Panc1 (cell line): ENCODE data around the gene ITGB8. TPM values are rescaled to one million over a fixed set of nuclear protein-coding genes. Genes with fewer than 3 reads are reported as not detected.

Experiments
- ATAC-seq: fragments of 200-7000 bp; cut with Tn5 transposase; 2 replicates; pipeline ENCODE4 v1.9.1; 2020; ENCODE audit warnings: mild to moderate bottlenecking, moderate library complexity
- BruUV-seq: library from RNA; stranded (reverse); fragments of 400-500 nt; replicated peaks from 2 replicates; lab custom pipeline; 2021; lab: Mats Ljungman, UMichigan
- CTCF ChIA-PET: fragments of 300-600 bp; sonication (Branson Sonifier 250); formaldehyde crosslinking; loops from one replicate; lab custom pipeline; 2022; ENCODE audit warnings: antibody characterized with exemption; lab: Charles Lee
- POLR2A ChIA-PET: fragments of 300-600 bp; sonication (Branson Sonifier 250); formaldehyde crosslinking; loops from one replicate; lab custom pipeline; 2022; ENCODE audit warnings: antibody characterized with exemption; lab: Charles Lee
- DNase-seq: peaks from one replicate; pipeline ENCODE4 v3.0.0-alpha.2; 2010; ENCODE audit warnings: low read depth, low spot score
- H3K27ac ChIP-seq: 2 replicates; pipeline ENCODE4 v1.5.1; 2011; ENCODE audit warnings: mild to moderate bottlenecking, low read length, inconsistent platforms
- H3K27me3 ChIP-seq: fragments of 200-500 bp; sonication (Bioruptor generic); 2 replicates; pipeline ENCODE4 v1.6.0; 2014; ENCODE audit warnings: low read length, inconsistent platforms; ENCODE audit not compliant: control insufficient read depth, insufficient read depth
- H3K36me3 ChIP-seq: fragments of 200-500 bp; sonication (Bioruptor generic); 2 replicates; pipeline ENCODE4 v1.5.1; 2014; ENCODE audit warnings: inconsistent platforms, mild to moderate bottlenecking, low read length, moderate library complexity; ENCODE audit not compliant: control insufficient read depth, insufficient read depth
- H3K4me1 ChIP-seq: 2 replicates; pipeline ENCODE4 v1.5.1; 2011; ENCODE audit warnings: inconsistent platforms, mild to moderate bottlenecking, low read length, moderate library complexity; ENCODE audit not compliant: control insufficient read depth, insufficient read depth
- H3K4me3 ChIP-seq, 2 experiments: 2 replicates each; pipeline ENCODE4 v1.5.1; 2011 to 2012; ENCODE audit warnings: low read depth in 2 of 2, low read length in 2 of 2, mild to moderate bottlenecking in 2 of 2, inconsistent platforms in 1 of 2, moderate library complexity in 1 of 2
- H3K9me3 ChIP-seq: fragments of 200-500 bp; sonication (Bioruptor generic); 2 replicates; pipeline ENCODE4 v1.5.1; 2014; ENCODE audit warnings: low read depth, mild to moderate bottlenecking, inconsistent platforms, low read length, moderate library complexity; ENCODE audit not compliant: control insufficient read depth, insufficient read depth
- CTCF ChIP-seq: fragments of 450-650 bp; IDR thresholded peaks from 2 replicates; pipeline ENCODE4 v1.5.1; 2017; ENCODE audit warnings: mild to moderate bottlenecking
- POLR2AphosphoS5 ChIP-seq: IDR thresholded peaks from 2 replicates; pipeline ENCODE4 v1.6.1; 2012; ENCODE audit warnings: mild to moderate bottlenecking, low read depth, low read length, moderate library complexity
- REST ChIP-seq, 2 experiments: IDR thresholded peaks; 2 replicates each; pipeline ENCODE4 v1.6.1; 2011 to 2012; ENCODE audit warnings: low read depth in 2 of 2, control low read depth in 1 of 2, low read length in 1 of 2, mild to moderate bottlenecking in 1 of 2, moderate library complexity in 1 of 2; ENCODE audit not compliant: insufficient read depth in 1 of 2
- SIN3A ChIP-seq: IDR thresholded peaks from 2 replicates; pipeline ENCODE4 v1.6.1; 2012; ENCODE audit warnings: low read depth, mild to moderate bottlenecking, low read length, moderate library complexity, borderline replicate concordance; ENCODE audit not compliant: insufficient read depth
- TCF7L2 ChIP-seq: IDR thresholded peaks from 2 replicates; pipeline ENCODE4 v1.6.1; 2011; ENCODE audit warnings: mild to moderate bottlenecking, low read depth, low read length, inconsistent platforms
- in situ Hi-C: cut with HindIII; loops from 2 replicates; pipeline ENCODE4 v1.10.0; 2016; ENCODE audit warnings: low sequenced_read_pairs, low pct_unique_long_range_greater_than_20kb
- intact Hi-C: fragments of 100-400 bp; cut with micrococcal nuclease; formaldehyde crosslinking; loops from one replicate; pipeline ENCODE4 v1.10.0; 2022; ENCODE audit not compliant: unreplicated experiment
- total RNA-seq: library from RNA; stranded (reverse); gene quantifications from one replicate; pipeline ENCODE4 v1.2.1, GENCODE V29; 2021; ENCODE audit not compliant: unreplicated experiment

Gene ITGB8
- total RNA-seq, 1 experiment from 2014 or later: 4.9 TPM

GRCh38 chr7:20323595-20323994 lies 7.1 kb upstream of the ITGB8 start:
- intact Hi-C loops (no loop called here), in situ Hi-C loops (no loop called here)
- no peaks in the 10 kb centered on the region for H3K36me3 ChIP-seq
- BruUV-seq: no TSS peak
- TF ChIP-seq REST (IDR thresholded peaks at IDR 0.05; ENCODE audit: insufficient read depth in 1 of 2, low read depth in 2 of 2, low read length in 1 of 2) (no peak), CTCF (no peak), TCF7L2 (no peak)
- no peak for DNase-seq
- ChIA-PET CTCF (interaction anchor here (0.7 kb wide), 1 partner anchor 97 kb away, joined by 3 read pairs; no protein-coding TSS in a partner anchor), POLR2A (no interaction called here)
- H3K27ac ChIP-seq: no peak overlapping the region
- no peaks in the 10 kb centered on the region for H3K9me3 ChIP-seq
- no peak overlapping the region for H3K4me3 ChIP-seq
- ATAC-seq: no peak
- no peaks in the 10 kb centered on the region for H3K27me3 ChIP-seq
- H3K4me1 ChIP-seq: no peaks in the 10 kb centered on the region

GRCh38 chr7:20326342-20326741 lies 4.4 kb upstream of the ITGB8 start:
- peaks cover 6% of the 10 kb centered on the region; the same call in 1 of the 2 replicates for H3K4me1 ChIP-seq
- DNase-seq (no peak), ATAC-seq (no peak)
- ChIA-PET CTCF (no interaction called here), POLR2A (no interaction called here)
- H3K27me3 ChIP-seq: no peaks in the 10 kb centered on the region
- no TSS peak for BruUV-seq
- intact Hi-C loops (loop anchor here (5.0 kb wide), 1 partner anchor 261 kb away; no protein-coding TSS in a partner anchor), in situ Hi-C loops (no loop called here)
- no peak overlapping the region for H3K27ac ChIP-seq
- H3K36me3 ChIP-seq: no peaks in the 10 kb centered on the region
- no peak for TF ChIP-seq TCF7L2
- no peak for TF ChIP-seq CTCF
- H3K9me3 ChIP-seq: no peaks in the 10 kb centered on the region
- H3K4me3 ChIP-seq: no peak overlapping the region

- H3K4me1 ChIP-seq: peaks cover 8% of the 10 kb centered on the region; the same call in 1 of the 2 replicates
- ATAC-seq (no peak), DNase-seq (no peak)
- no peak overlapping the region for H3K27ac ChIP-seq
- no peak overlapping the region for H3K4me3 ChIP-seq
- CTCF ChIA-PET: no interaction called here
- no TSS peak for BruUV-seq
- no peaks in the 10 kb centered on the region for H3K36me3 ChIP-seq
- in situ Hi-C loops: no loop called here
- POLR2A ChIA-PET: no interaction called here
- no peak for TF ChIP-seq CTCF
- TF ChIP-seq TCF7L2: no peak
- no peak for TF ChIP-seq POLR2AphosphoS5
- TF ChIP-seq SIN3A: no peak
- TF ChIP-seq REST (IDR thresholded peaks at IDR 0.05; ENCODE audit: insufficient read depth in 1 of 2, low read depth in 2 of 2, low read length in 1 of 2): no peak
- intact Hi-C loops: loop anchor here (5.0 kb wide), 1 partner anchor 260 kb away; no protein-coding TSS in a partner anchor
- no peaks in the 10 kb centered on the region for H3K9me3 ChIP-seq
- peaks cover 3% of the 10 kb centered on the region; the same call in 1 of the 2 replicates for H3K27me3 ChIP-seq
These were observed 3.6 kb upstream of the ITGB8 start for GRCh38 chr7:20327055-20327454.
